Mesenchymal stem cell (in vitro differentiated cells and primary cell): ENCODE data around the gene SIN3B.

Experiments used
- DNase-seq: peaks from one replicate; pipeline ENCODE4 v3.0.0-alpha.2; 2013
- H2AFZ ChIP-seq: one replicate; pipeline ENCODE4 v1.6.1; 2013; ENCODE audit warnings: low read depth, mild to moderate bottlenecking, control low read depth, inconsistent platforms, low read length, moderate library complexity
- H2AK5ac ChIP-seq: 2 replicates; pipeline ENCODE4 v1.6.1; 2013; ENCODE audit warnings: low read length, moderate library complexity, mild to moderate bottlenecking, inconsistent platforms; ENCODE audit not compliant: severe bottlenecking
- H2BK120ac ChIP-seq: one replicate; pipeline ENCODE4 v1.6.1; 2013; ENCODE audit warnings: low read depth, mild to moderate bottlenecking, inconsistent platforms, low read length, moderate library complexity
- H2BK12ac ChIP-seq, 2 experiments: one replicate each; pipeline ENCODE4 v1.6.1; 2013; ENCODE audit warnings: inconsistent platforms in 2 of 2, low read length in 2 of 2, mild to moderate bottlenecking in 2 of 2, moderate library complexity in 2 of 2, control low read depth in 1 of 2
- H2BK15ac ChIP-seq: one replicate; pipeline ENCODE4 v1.6.1; 2013; ENCODE audit warnings: mild to moderate bottlenecking, low read depth, inconsistent platforms; ENCODE audit not compliant: poor library complexity, severe bottlenecking
- H2BK5ac ChIP-seq: 2 replicates; pipeline ENCODE4 v1.6.1; 2013; ENCODE audit warnings: low read depth, mild to moderate bottlenecking, low read length, control low read depth, inconsistent platforms; ENCODE audit not compliant: poor library complexity, severe bottlenecking
- H3K14ac ChIP-seq, 2 experiments: one replicate each; pipeline ENCODE4 v1.6.1; 2013; ENCODE audit warnings: inconsistent platforms in 2 of 2, low read length in 2 of 2, control low read depth in 1 of 2, mild to moderate bottlenecking in 1 of 2, moderate library complexity in 1 of 2
- H3K18ac ChIP-seq, 2 experiments: one replicate each; pipeline ENCODE4 v1.6.1; 2013; ENCODE audit warnings: inconsistent platforms in 2 of 2, low read length in 2 of 2, control low read depth in 1 of 2, low read depth in 1 of 2, mild to moderate bottlenecking in 1 of 2
- H3K23ac ChIP-seq, 2 experiments: one replicate each; pipeline ENCODE4 v1.6.1; 2013; ENCODE audit warnings: inconsistent platforms in 2 of 2, low read length in 2 of 2, mild to moderate bottlenecking in 2 of 2, moderate library complexity in 2 of 2, control low read depth in 1 of 2
- H3K27ac ChIP-seq: 2 replicates; pipeline ENCODE4 v1.5.1; 2013; ENCODE audit warnings: mild to moderate bottlenecking, moderate library complexity, low read length, control low read depth, inconsistent platforms; ENCODE audit not compliant: poor library complexity, severe bottlenecking
- H3K27me3 ChIP-seq, 2 experiments: 2 replicates each; pipeline versions ENCODE4 v1.6.1 to v1.7.0; 2013; ENCODE audit warnings: low read length in 2 of 2, mild to moderate bottlenecking in 2 of 2, moderate library complexity in 2 of 2, control low read depth in 1 of 2, inconsistent platforms in 1 of 2; ENCODE audit not compliant: control insufficient read depth in 1 of 2, insufficient read depth in 1 of 2
- H3K36me3 ChIP-seq, 2 experiments: 2 replicates each; pipeline versions ENCODE4 v1.6.1 to v1.7.0; 2013; ENCODE audit warnings: low read length in 2 of 2, control low read depth in 1 of 2, inconsistent platforms in 1 of 2, low read depth in 1 of 2, mild to moderate bottlenecking in 1 of 2; ENCODE audit not compliant: insufficient read depth in 2 of 2, control insufficient read depth in 1 of 2
- H3K4ac ChIP-seq, 2 experiments: one replicate each; pipeline ENCODE4 v1.6.1; 2013; ENCODE audit warnings: inconsistent platforms in 2 of 2, low read length in 2 of 2, mild to moderate bottlenecking in 2 of 2, moderate library complexity in 2 of 2, control low read depth in 1 of 2, low read depth in 1 of 2
- H3K4me1 ChIP-seq: 2 replicates; pipeline ENCODE4 v1.6.1; 2013; ENCODE audit warnings: low read depth, low read length, control low read depth; ENCODE audit not compliant: control insufficient read depth, insufficient read depth
- H3K4me2 ChIP-seq: 2 replicates; pipeline ENCODE4 v1.6.1; 2013; ENCODE audit warnings: low read length, mild to moderate bottlenecking, inconsistent platforms; ENCODE audit not compliant: poor library complexity, severe bottlenecking
- H3K4me3 ChIP-seq, 2 experiments: 2 replicates each; pipeline versions ENCODE4 v1.5.1 to v1.7.0; 2013; ENCODE audit warnings: low read length in 2 of 2, mild to moderate bottlenecking in 2 of 2, control low read depth in 1 of 2, low read depth in 1 of 2; ENCODE audit not compliant: insufficient read depth in 1 of 2
- H3K79me1 ChIP-seq: replicated peaks from 2 replicates; pipeline ENCODE4 v1.6.1; 2013; ENCODE audit warnings: mild to moderate bottlenecking, control low read depth, low read length, inconsistent platforms; ENCODE audit not compliant: poor library complexity, severe bottlenecking
- H3K9ac ChIP-seq: 2 replicates; pipeline ENCODE4 v1.7.0; 2013; ENCODE audit warnings: mild to moderate bottlenecking, low read length, moderate library complexity
- H3K9me3 ChIP-seq: 2 replicates; pipeline ENCODE4 v1.7.0; 2013; ENCODE audit warnings: mild to moderate bottlenecking, low read length; ENCODE audit not compliant: control insufficient read depth
- H4K8ac ChIP-seq: one replicate; pipeline ENCODE4 v1.6.1; 2013; ENCODE audit warnings: inconsistent platforms, mild to moderate bottlenecking, low read length, moderate library complexity
- H4K91ac ChIP-seq: one replicate; pipeline ENCODE4 v1.6.1; 2013; ENCODE audit warnings: mild to moderate bottlenecking, low read length, inconsistent platforms
- WGBS: methylation state at CpG from one replicate; pipeline ENCODE4 v1.1.7; 2013; ENCODE audit warnings: mixed read lengths; 5-methylcytosine and 5-hydroxymethylcytosine counted together

SIN3B gene

GRCh38 chr19:16885166-16885565 is 56.0 kb downstream of the SIN3B start:
- no peak overlapping the region for H3K4me3 ChIP-seq
- no peak overlapping the region for H3K23ac ChIP-seq
- peaks cover 0 to 16% of the 10 kb centered on the region in 2 experiments for H3K27me3 ChIP-seq
- H2BK12ac ChIP-seq = peak overlapping the region; percentile 37 to 52
- H2BK15ac ChIP-seq = no peak overlapping the region
- peak overlapping the region in 1 of 2 experiments; percentile 50 for H3K18ac ChIP-seq
- peaks cover 7% of the 10 kb centered on the region for H3K9me3 ChIP-seq
- H3K27ac ChIP-seq = no peak overlapping the region
- H2BK5ac ChIP-seq = no peak overlapping the region
- DNase-seq = peak; percentile 89
- no peaks in the 10 kb centered on the region for H3K79me1 ChIP-seq
- H3K9ac ChIP-seq = no peak overlapping the region
- H2AK5ac ChIP-seq = no peak overlapping the region
- no peak overlapping the region for H3K4me2 ChIP-seq
- H3K4ac ChIP-seq = no peak overlapping the region
- H2BK120ac ChIP-seq = peak overlapping the region; percentile 73
- WGBS = 30% methylated on average over 5 of the region's 5 CpGs
- peaks cover 5 to 13% of the 10 kb centered on the region in 2 experiments for H3K36me3 ChIP-seq
- no peak overlapping the region for H4K91ac ChIP-seq
- no peak overlapping the region for H3K14ac ChIP-seq
- no peak overlapping the region for H4K8ac ChIP-seq
- H3K4me1 ChIP-seq = peaks cover 4% of the 10 kb centered on the region
- no peak overlapping the region for H2AFZ ChIP-seq

GRCh38 chr19:16886305-16886880 is 57.2 kb downstream of the SIN3B start:
- DNase-seq = peak; percentile 100
- H2BK15ac ChIP-seq = peak overlapping the region; percentile 12
- H2BK120ac ChIP-seq = peak overlapping the region; percentile 82
- peaks cover 4% of the 10 kb centered on the region for H3K4me1 ChIP-seq
- H2BK12ac ChIP-seq = peak overlapping the region; percentile 93 to 96
- peak overlapping the region; percentile 78 for H2AFZ ChIP-seq
- H3K4me2 ChIP-seq = no peak overlapping the region
- H4K91ac ChIP-seq = peak overlapping the region; percentile 99
- peak overlapping the region; percentile 89 for H4K8ac ChIP-seq
- H3K18ac ChIP-seq = peak overlapping the region; percentile 88 to 99
- no peak overlapping the region for H3K23ac ChIP-seq
- no peak overlapping the region for H2AK5ac ChIP-seq
- H3K27me3 ChIP-seq = peaks cover 0 to 16% of the 10 kb centered on the region in 2 experiments
- peak overlapping the region in 1 of 2 experiments; percentile 86 for H3K14ac ChIP-seq
- no peak overlapping the region for H3K27ac ChIP-seq
- H3K4me3 ChIP-seq = peak overlapping the region; percentile 34 to 62
- peaks cover 0 to 1% of the 10 kb centered on the region in 2 experiments for H3K36me3 ChIP-seq
- H3K79me1 ChIP-seq = no peaks in the 10 kb centered on the region
- 23% methylated on average over 18 of the region's 20 CpGs for WGBS
- H3K4ac ChIP-seq = peak overlapping the region; percentile 73 to 93
- H2BK5ac ChIP-seq = no peak overlapping the region
- H3K9me3 ChIP-seq = peaks cover 7% of the 10 kb centered on the region
- H3K9ac ChIP-seq = peak overlapping the region; percentile 74

- Histone ChIP-seq H2BK12ac (peak overlapping the region; percentile 83 to 96), H4K8ac (peak overlapping the region; percentile 87), H3K27me3 (peaks cover 0 to 27% of the 10 kb centered on the region in 2 experiments), H2AK5ac (no peak overlapping the region), H3K18ac (peak overlapping the region; percentile 84 to 96), H2BK5ac (no peak overlapping the region), H3K9me3 (no peaks in the 10 kb centered on the region), H3K23ac (no peak overlapping the region), H2BK120ac (peak overlapping the region; percentile 86), H3K79me1 (no peaks in the 10 kb centered on the region), H2AFZ (peak overlapping the region; percentile 15), H4K91ac (peak overlapping the region; percentile 94), H3K4me2 (no peak overlapping the region), H3K27ac (no peak overlapping the region), H2BK15ac (peak overlapping the region; percentile 96), H3K36me3 (no peaks in the 10 kb centered on the region), H3K4me1 (peaks cover 7% of the 10 kb centered on the region), H3K4ac (peak overlapping the region; percentile 89 to 100), H3K9ac (no peak overlapping the region), H3K14ac (peak overlapping the region in 1 of 2 experiments; percentile 29), H3K4me3 (no peak overlapping the region)
- 67% methylated on average over 14 of the region's 17 CpGs for WGBS
- peak; percentile 76 for DNase-seq
Measured at GRCh38 chr19:16887353-16888265, 58.4 kb downstream of the SIN3B start.
